Skeletal muscle satellite cell (primary cell): ENCODE results near the gene FKBP5.

Experiments used
- H3K27me3 ChIP-seq: 2 replicates; pipeline ENCODE4 v1.7.0; 2013; ENCODE audit warnings: low read length; ENCODE audit not compliant: control insufficient read depth, insufficient read depth
- H3K36me3 ChIP-seq: 2 replicates; pipeline ENCODE4 v1.7.0; 2013; ENCODE audit warnings: mild to moderate bottlenecking, control low read depth, low read length; ENCODE audit not compliant: insufficient read depth
- H3K4me1 ChIP-seq: 2 replicates; pipeline ENCODE4 v1.7.0; 2013; ENCODE audit warnings: low read length; ENCODE audit not compliant: control insufficient read depth, insufficient read depth
- H3K4me2 ChIP-seq: 2 replicates; pipeline ENCODE4 v1.7.0; 2013; ENCODE audit warnings: mild to moderate bottlenecking, low read length
- H3K4me3 ChIP-seq: 2 replicates; pipeline ENCODE4 v1.7.0; 2013; ENCODE audit warnings: low read length
- H3K9ac ChIP-seq: 2 replicates; pipeline ENCODE4 v1.7.0; 2013; ENCODE audit warnings: mild to moderate bottlenecking, low read depth, low read length, moderate library complexity
- H3K9me3 ChIP-seq: replicated peaks from 2 replicates; pipeline ENCODE4 v1.7.0; 2013; ENCODE audit warnings: mild to moderate bottlenecking, control low read depth, low read length

FKBP5 gene

GRCh38 chr6:35564733-35565132 lies 124.0 kb downstream of the FKBP5 start:
- Histone ChIP-seq H3K9me3 (no peaks in the 10 kb centered on the region), H3K4me1 (no peaks in the 10 kb centered on the region), H3K27me3 (peaks cover 3% of the 10 kb centered on the region), H3K9ac (no peak overlapping the region), H3K4me2 (no peak overlapping the region), H3K4me3 (no peak overlapping the region), H3K36me3 (peaks cover 4% of the 10 kb centered on the region)

- H3K4me2 ChIP-seq = no peak overlapping the region
- H3K9me3 ChIP-seq = no peaks in the 10 kb centered on the region
- H3K4me1 ChIP-seq = no peaks in the 10 kb centered on the region
- no peak overlapping the region for H3K4me3 ChIP-seq
- peaks cover 6% of the 10 kb centered on the region for H3K27me3 ChIP-seq
- H3K36me3 ChIP-seq = no peaks in the 10 kb centered on the region
- no peak overlapping the region for H3K9ac ChIP-seq
Observed at GRCh38 chr6:35562060-35562459, 126.7 kb downstream of the FKBP5 start.

- H3K27me3 ChIP-seq = peaks cover 7% of the 10 kb centered on the region
- no peaks in the 10 kb centered on the region for H3K36me3 ChIP-seq
- H3K9ac ChIP-seq = no peak overlapping the region
- no peak overlapping the region for H3K4me3 ChIP-seq
- no peak overlapping the region for H3K4me2 ChIP-seq
- H3K4me1 ChIP-seq = no peaks in the 10 kb centered on the region
- H3K9me3 ChIP-seq = no peaks in the 10 kb centered on the region
Observed at GRCh38 chr6:35561113-35561512, 127.6 kb downstream of the FKBP5 start.

GRCh38 chr6:35558571-35558970 lies 130.1 kb downstream of the FKBP5 start:
- Histone ChIP-seq H3K4me1 (no peaks in the 10 kb centered on the region), H3K27me3 (peaks cover 7% of the 10 kb centered on the region), H3K36me3 (no peaks in the 10 kb centered on the region), H3K9ac (no peak overlapping the region), H3K4me3 (no peak overlapping the region), H3K4me2 (no peak overlapping the region), H3K9me3 (no peaks in the 10 kb centered on the region)

GRCh38 chr6:35557239-35557638 lies 131.5 kb downstream of the FKBP5 start:
- no peak overlapping the region for H3K4me3 ChIP-seq
- H3K4me2 ChIP-seq = no peak overlapping the region
- peaks cover 8% of the 10 kb centered on the region for H3K27me3 ChIP-seq
- no peaks in the 10 kb centered on the region for H3K36me3 ChIP-seq
- H3K9me3 ChIP-seq = no peaks in the 10 kb centered on the region
- H3K4me1 ChIP-seq = no peaks in the 10 kb centered on the region
- H3K9ac ChIP-seq = no peak overlapping the region

- Histone ChIP-seq H3K27me3 (peaks cover 12% of the 10 kb centered on the region), H3K36me3 (no peaks in the 10 kb centered on the region), H3K4me2 (no peak overlapping the region), H3K4me1 (no peaks in the 10 kb centered on the region), H3K9me3 (peaks cover 6% of the 10 kb centered on the region), H3K4me3 (no peak overlapping the region), H3K9ac (no peak overlapping the region)
Observed at GRCh38 chr6:35554811-35555210, 133.9 kb downstream of the FKBP5 start.

GRCh38 chr6:35553315-35553714 lies 135.4 kb downstream of the FKBP5 start:
- H3K36me3 ChIP-seq = no peaks in the 10 kb centered on the region
- H3K27me3 ChIP-seq = peaks cover 12% of the 10 kb centered on the region
- no peak overlapping the region for H3K4me2 ChIP-seq
- H3K4me3 ChIP-seq = no peak overlapping the region
- peaks cover 6% of the 10 kb centered on the region for H3K9me3 ChIP-seq
- no peaks in the 10 kb centered on the region for H3K4me1 ChIP-seq
- no peak overlapping the region for H3K9ac ChIP-seq

GRCh38 chr6:35552285-35552917 lies 136.3 kb downstream of the FKBP5 start:
- no peaks in the 10 kb centered on the region for H3K36me3 ChIP-seq
- no peak overlapping the region for H3K4me2 ChIP-seq
- no peak overlapping the region for H3K9ac ChIP-seq
- no peaks in the 10 kb centered on the region for H3K4me1 ChIP-seq
- peaks cover 6% of the 10 kb centered on the region for H3K9me3 ChIP-seq
- peaks cover 16% of the 10 kb centered on the region for H3K27me3 ChIP-seq
- H3K4me3 ChIP-seq = no peak overlapping the region

- H3K4me1 ChIP-seq = no peaks in the 10 kb centered on the region
- H3K9ac ChIP-seq = no peak overlapping the region
- H3K4me3 ChIP-seq = no peak overlapping the region
- no peak overlapping the region for H3K4me2 ChIP-seq
- H3K36me3 ChIP-seq = no peaks in the 10 kb centered on the region
- peaks cover 6% of the 10 kb centered on the region for H3K9me3 ChIP-seq
- H3K27me3 ChIP-seq = peaks cover 22% of the 10 kb centered on the region
Observed at GRCh38 chr6:35550437-35550836, 138.3 kb downstream of the FKBP5 start.

GRCh38 chr6:35547676-35548075 lies 141.0 kb downstream of the FKBP5 start:
- peaks cover 28% of the 10 kb centered on the region for H3K27me3 ChIP-seq
- H3K4me3 ChIP-seq = no peak overlapping the region
- no peaks in the 10 kb centered on the region for H3K4me1 ChIP-seq
- no peaks in the 10 kb centered on the region for H3K36me3 ChIP-seq
- peaks cover 6% of the 10 kb centered on the region for H3K9me3 ChIP-seq
- H3K9ac ChIP-seq = no peak overlapping the region
- H3K4me2 ChIP-seq = no peak overlapping the region

GRCh38 chr6:35544769-35545361 lies 143.8 kb downstream of the FKBP5 start:
- Histone ChIP-seq H3K4me1 (no peaks in the 10 kb centered on the region), H3K27me3 (peaks cover 24% of the 10 kb centered on the region)

More at GRCh38 chr6:35544769-35545361, 143.8 kb downstream of the FKBP5 start:
- Histone ChIP-seq H3K4me2 (no peak overlapping the region), H3K9me3 (no peaks in the 10 kb centered on the region), H3K4me3 (no peak overlapping the region), H3K9ac (no peak overlapping the region), H3K36me3 (no peaks in the 10 kb centered on the region)
